Effector memory CD8-positive, alpha-beta T cell (primary cell): ENCODE measurements around the gene SLC50A1.
"Not testable (repeated sequence)": the region's sequence is repeated elsewhere in the genome, so short reads cannot be mapped to it uniquely, and the experiment has no call there.

Source experiments
- ATAC-seq: fragments of 150-1000 bp; cut with Tn5 transposase; replicated peaks from 2 replicates; pipeline ENCODE4 v1.10.0; 2021; ENCODE audit warnings: mild to moderate bottlenecking, moderate library complexity
- DNase-seq, 3 experiments: peaks; one replicate each; pipeline ENCODE4 v3.0.0; 2021
- H3K27ac Mint-ChIP-seq, 2 donors: one replicate each; pipeline ENCODE4 v1.8.0; 2022; ENCODE audit warnings: mild to moderate bottlenecking in 2 of 2, mixed read lengths in 2 of 2, moderate library complexity in 2 of 2
- H3K27me3 Mint-ChIP-seq, 2 donors: one replicate each; pipeline ENCODE4 v1.8.0; 2022; ENCODE audit warnings: mixed read lengths in 2 of 2
- H3K36me3 Mint-ChIP-seq: one replicate; pipeline ENCODE4 v1.8.0; 2022; ENCODE audit warnings: mild to moderate bottlenecking, moderate library complexity, mixed read lengths; ENCODE audit not compliant: insufficient read depth
- H3K4me1 Mint-ChIP-seq, 2 donors: one replicate each; pipeline ENCODE4 v1.8.0; 2022; ENCODE audit warnings: low read depth in 2 of 2, mixed read lengths in 2 of 2
- H3K4me3 Mint-ChIP-seq, 2 donors: one replicate each; pipeline ENCODE4 v1.8.0; 2022; ENCODE audit warnings: mild to moderate bottlenecking in 2 of 2, mixed read lengths in 2 of 2, moderate library complexity in 2 of 2
- H3K9me3 Mint-ChIP-seq, 2 donors: one replicate each; pipeline ENCODE4 v1.8.0; 2022; ENCODE audit warnings: mixed read lengths in 2 of 2

The SLC50A1 gene

DNA sequence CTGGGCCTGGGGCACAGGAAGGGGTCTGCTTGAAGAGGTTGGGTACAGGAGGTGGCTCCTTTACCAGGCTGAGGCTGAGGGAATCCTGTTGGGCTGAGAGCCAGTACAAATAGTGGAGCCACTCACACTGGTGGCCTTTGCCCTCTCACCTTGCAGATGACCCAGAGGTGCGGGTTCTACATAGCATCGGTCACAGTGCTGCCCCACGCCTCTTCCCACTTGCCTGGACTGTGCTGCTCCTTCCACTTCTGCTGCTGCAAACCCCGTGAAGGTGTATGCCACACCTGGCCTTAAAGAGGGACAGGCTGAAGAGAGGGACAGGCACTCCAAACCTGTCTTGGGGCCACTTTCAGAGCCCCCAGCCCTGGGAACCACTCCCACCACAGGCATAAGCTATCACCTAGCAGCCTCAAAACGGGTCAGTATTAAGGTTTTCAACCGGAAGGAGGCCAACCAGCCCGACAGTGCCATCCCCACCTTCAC is 1.8 kb upstream of the SLC50A1 start:
- no peak for DNase-seq
- Mint-ChIP-seq H3K27ac (no peak overlapping the region), H3K9me3 (no peaks in the 10 kb centered on the region), H3K4me1 (peaks cover 27 to 31% of the 10 kb centered on the region in 2 donors), H3K27me3 (peaks cover 8 to 28% of the 10 kb centered on the region in 2 donors), H3K36me3 (peaks cover 18% of the 10 kb centered on the region), H3K4me3 (no peak overlapping the region)
- ATAC-seq, result no peak

GRCh38 chr1:155134322-155134721 is 1.3 kb upstream of the SLC50A1 start:
- H3K27me3 Mint-ChIP-seq, result peaks cover 8 to 23% of the 10 kb centered on the region in 2 donors
- H3K27ac Mint-ChIP-seq, result peak overlapping the region in 1 of 2 donors; percentile 96
- H3K4me1 Mint-ChIP-seq, result peaks cover 28 to 29% of the 10 kb centered on the region in 2 donors
- DNase-seq (no peak), ATAC-seq (no peak)
- H3K4me3 Mint-ChIP-seq, result peak overlapping the region; percentile 88 to 96
- peaks cover 14% of the 10 kb centered on the region for H3K36me3 Mint-ChIP-seq
- no peaks in the 10 kb centered on the region for H3K9me3 Mint-ChIP-seq

DNA sequence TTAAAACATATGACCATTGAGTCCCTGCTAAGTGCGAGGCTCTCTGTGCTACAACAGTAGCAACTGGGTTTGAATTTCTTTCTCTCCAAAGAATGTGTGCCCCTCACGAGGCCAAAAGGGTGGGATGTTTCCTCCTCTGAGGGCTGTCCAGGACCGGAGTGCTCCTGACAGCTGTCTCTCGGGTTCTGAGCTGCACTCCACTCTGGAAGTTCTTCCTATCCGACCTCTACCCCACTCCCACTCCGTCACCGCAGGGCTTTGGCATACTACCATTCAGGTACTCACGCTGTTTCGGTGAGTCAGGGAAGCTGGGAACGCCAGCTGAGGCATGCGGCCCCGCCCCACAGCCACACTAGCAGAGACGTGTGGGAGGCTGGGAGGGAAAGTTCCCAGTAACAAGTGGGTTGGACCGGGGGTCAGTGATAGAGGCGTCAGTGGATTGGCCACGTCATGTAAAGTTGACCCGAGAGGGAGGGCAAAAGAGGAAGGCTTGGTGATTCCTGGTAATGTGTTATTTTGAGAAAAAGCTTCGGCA is 705 bp upstream of the SLC50A1 start:
- peaks cover 14% of the 10 kb centered on the region for H3K36me3 Mint-ChIP-seq
- H3K27ac Mint-ChIP-seq, result peak overlapping the region; percentile 96 to 98
- peak overlapping the region; percentile 88 to 96 for H3K4me3 Mint-ChIP-seq
- no peaks in the 10 kb centered on the region for H3K9me3 Mint-ChIP-seq
- peaks cover 8 to 17% of the 10 kb centered on the region in 2 donors for H3K27me3 Mint-ChIP-seq
- DNase-seq (no peak), ATAC-seq (no peak)
- H3K4me1 Mint-ChIP-seq, result peaks cover 27 to 35% of the 10 kb centered on the region in 2 donors

DNA sequence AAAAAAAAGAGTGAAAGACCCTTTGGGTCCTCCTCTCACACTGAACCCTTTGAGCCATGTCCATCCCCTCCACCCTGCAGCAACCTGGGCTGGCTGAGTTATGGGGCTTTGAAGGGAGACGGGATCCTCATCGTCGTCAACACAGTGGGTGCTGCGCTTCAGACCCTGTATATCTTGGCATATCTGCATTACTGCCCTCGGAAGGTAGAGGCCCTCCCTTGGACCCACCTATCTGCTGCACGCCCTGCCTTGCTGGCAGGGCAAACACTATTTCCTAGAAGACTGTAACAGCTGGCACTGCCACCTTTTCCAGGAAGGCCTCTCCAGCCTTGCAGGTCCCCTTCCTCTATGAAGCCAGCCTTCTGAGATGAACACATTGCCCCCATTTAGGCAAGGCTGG is 1.1 kb downstream of the SLC50A1 start:
- DNase-seq (no peak), ATAC-seq (no peak)
- Mint-ChIP-seq H3K27me3 (no peaks in the 10 kb centered on the region), H3K9me3 (no peaks in the 10 kb centered on the region), H3K4me1 (peaks cover 32 to 40% of the 10 kb centered on the region in 2 donors), H3K27ac (peak overlapping the region; percentile 96 to 98), H3K4me3 (peak overlapping the region; percentile 88 to 96), H3K36me3 (peaks cover 14% of the 10 kb centered on the region)

DNA sequence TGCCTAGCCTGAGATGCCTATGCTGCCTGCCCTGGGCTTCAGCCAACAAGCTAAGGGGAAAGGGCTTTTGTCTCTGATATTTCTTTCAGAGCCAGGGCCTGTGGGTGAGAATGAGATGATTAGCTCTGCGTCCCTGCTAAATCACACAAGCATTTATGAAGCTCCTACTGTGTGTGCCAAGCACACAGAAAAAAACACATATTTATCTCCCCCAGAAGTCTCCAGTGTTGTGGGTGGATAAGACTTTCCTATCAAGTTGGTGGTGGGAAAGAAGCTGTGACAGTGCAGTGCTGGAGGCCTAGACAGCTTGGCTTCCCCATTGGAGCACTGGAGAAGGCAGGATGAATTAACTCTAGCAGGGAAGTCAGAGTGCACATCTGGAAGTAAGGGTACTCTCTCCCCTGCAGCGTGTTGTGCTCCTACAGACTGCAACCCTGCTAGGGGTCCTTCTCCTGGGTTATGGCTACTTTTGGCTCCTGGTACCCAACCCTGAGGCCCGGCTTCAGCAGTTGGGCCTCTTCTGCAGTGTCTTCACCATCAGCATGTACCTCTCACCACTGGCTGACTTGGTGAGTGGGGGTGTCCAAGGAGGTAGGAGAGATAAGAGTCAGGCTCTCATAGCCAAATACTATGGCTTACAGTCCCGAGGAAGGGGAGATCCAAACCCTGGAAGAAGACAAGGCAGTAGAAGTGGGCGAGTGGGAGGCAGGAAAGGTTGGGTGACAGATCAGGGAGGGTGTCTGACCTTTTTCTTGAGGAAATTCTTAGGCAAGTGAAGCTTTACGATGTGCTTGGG is 1.7 kb downstream of the SLC50A1 start:
- H3K27me3 Mint-ChIP-seq, result peaks cover under 1 to 2% of the 10 kb centered on the region in 2 donors

GRCh38 chr1:155139895-155140629 is 4.4 kb downstream of the SLC50A1 start, which contains the start of gene DPM3:
Gene DPM3 (minus strand): TSS chr1:155140531. CDS start chr1:155140240, 291 bp downstream.
- peak; percentile 62 for ATAC-seq
- Mint-ChIP-seq H3K36me3 (peaks cover 12% of the 10 kb centered on the region), H3K4me1 (peaks cover 29 to 36% of the 10 kb centered on the region in 2 donors), H3K27ac (peak within 1 kb of the TSS; percentile 85 to 89), H3K4me3 (peak within 1 kb of the TSS; percentile 83 to 95), H3K9me3 (no peaks in the 10 kb centered on the region), H3K27me3 (peaks cover 5 to 8% of the 10 kb centered on the region in 2 donors)
- peak; percentile 79 to 84 (median 83) for DNase-seq

More for the DNA sequence above, 1.7 kb downstream of the SLC50A1 start:
- Mint-ChIP-seq H3K27ac (peak overlapping the region; percentile 96 to 98), H3K36me3 (peaks cover 14% of the 10 kb centered on the region), H3K9me3 (no peaks in the 10 kb centered on the region), H3K4me3 (peak overlapping the region; percentile 88 to 96), H3K4me1 (peaks cover 32 to 40% of the 10 kb centered on the region in 2 donors)
- ATAC-seq (no peak), DNase-seq (no peak)

- Mint-ChIP-seq H3K4me3 (peak overlapping the region; percentile 83 to 95), H3K27me3 (peaks cover 10 to 14% of the 10 kb centered on the region in 2 donors), H3K36me3 (peaks cover 7% of the 10 kb centered on the region), H3K27ac (peak overlapping the region; percentile 85 to 89), H3K9me3 (no peaks in the 10 kb centered on the region), H3K4me1 (peaks cover 24 to 31% of the 10 kb centered on the region in 2 donors)
- DNase-seq (no peak), ATAC-seq (no peak)
These were observed 4.9 kb downstream of the SLC50A1 start for GRCh38 chr1:155140630-155140953.

- Mint-ChIP-seq H3K36me3 (no peaks in the 10 kb centered on the region), H3K27ac (no peak overlapping the region), H3K9me3 (no peaks in the 10 kb centered on the region), H3K4me3 (no peak overlapping the region), H3K27me3 (peaks cover 19 to 25% of the 10 kb centered on the region in 2 donors), H3K4me1 (peaks cover 21% of the 10 kb centered on the region in 2 donors)
- no peak for ATAC-seq
- no peak for DNase-seq
These were observed 6.1 kb downstream of the SLC50A1 start for GRCh38 chr1:155141749-155142148.

- H3K27me3 Mint-ChIP-seq, result peaks cover 38 to 54% of the 10 kb centered on the region in 2 donors
- H3K9me3 Mint-ChIP-seq, result no peaks in the 10 kb centered on the region
- ATAC-seq (no peak), DNase-seq (no peak)
- H3K4me3 Mint-ChIP-seq, result no peak overlapping the region
- peaks cover 1 to 2% of the 10 kb centered on the region in 2 donors for H3K4me1 Mint-ChIP-seq
- H3K27ac Mint-ChIP-seq, result no peak overlapping the region
- peaks cover 3% of the 10 kb centered on the region for H3K36me3 Mint-ChIP-seq
These were observed 9.8 kb downstream of the SLC50A1 start for GRCh38 chr1:155145491-155145890.

- H3K4me3 Mint-ChIP-seq, ATAC-seq, H3K27ac Mint-ChIP-seq, H3K36me3 Mint-ChIP-seq, DNase-seq, H3K4me1 Mint-ChIP-seq, H3K9me3 Mint-ChIP-seq: not testable (repeated sequence)
- H3K27me3 Mint-ChIP-seq, result peaks cover 12 to 14% of the 10 kb centered on the region in 2 donors
These were observed 20.5 kb downstream of the SLC50A1 start for GRCh38 chr1:155155996-155156643.

DNA sequence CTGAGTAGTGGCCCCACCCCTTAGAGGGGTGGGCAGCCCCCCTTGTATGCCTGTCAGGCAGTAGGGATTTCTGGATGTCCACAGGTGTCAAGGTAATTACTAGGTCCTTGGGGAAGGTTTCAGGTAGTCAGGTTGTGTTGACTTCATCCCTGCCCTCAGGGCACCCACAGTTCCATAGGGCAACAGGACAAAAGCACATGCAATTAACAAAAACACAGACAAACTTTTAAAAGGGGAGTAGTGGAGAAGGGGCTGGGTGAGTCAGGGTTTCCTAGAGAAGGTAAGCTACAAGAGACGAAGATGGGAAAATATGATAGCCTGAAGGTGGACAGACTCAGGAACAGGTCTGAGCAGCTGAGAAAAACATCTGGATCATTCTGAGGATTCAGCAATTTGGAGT is 23.3 kb downstream of the SLC50A1 start:
- Mint-ChIP-seq H3K4me1 (no peaks in the 10 kb centered on the region), H3K27ac (no peak overlapping the region), H3K9me3 (no peaks in the 10 kb centered on the region), H3K4me3 (no peak overlapping the region), H3K27me3 (peaks cover 0 to under 1% of the 10 kb centered on the region in 2 donors), H3K36me3 (no peaks in the 10 kb centered on the region)
- ATAC-seq, result no peak
- no peak for DNase-seq

DNA sequence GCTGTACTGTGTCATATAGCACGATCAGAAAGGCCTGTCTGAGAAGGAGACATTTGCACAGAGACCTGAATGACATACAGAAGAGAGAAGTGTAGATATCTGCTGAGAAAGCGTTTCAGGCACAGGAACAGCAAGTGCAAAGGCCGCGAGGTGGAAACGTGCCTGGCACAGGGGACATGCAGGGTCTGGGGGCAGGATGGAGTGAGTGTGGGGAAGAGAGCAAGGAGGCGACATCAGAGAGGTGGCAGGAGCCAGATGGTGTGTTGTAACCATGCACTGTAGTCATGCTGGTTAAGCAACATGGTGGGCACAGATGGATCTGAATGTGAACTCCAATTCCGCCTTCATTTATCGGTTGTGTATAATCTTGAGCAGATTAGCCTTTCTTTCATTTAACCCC is 24.5 kb downstream of the SLC50A1 start:
- H3K4me1 Mint-ChIP-seq, result no peaks in the 10 kb centered on the region
- H3K27me3 Mint-ChIP-seq, result no peaks in the 10 kb centered on the region
- H3K36me3 Mint-ChIP-seq, result peaks cover 4% of the 10 kb centered on the region
- no peaks in the 10 kb centered on the region for H3K9me3 Mint-ChIP-seq
- no peak for DNase-seq
- no peak overlapping the region for H3K27ac Mint-ChIP-seq
- ATAC-seq, result no peak
- H3K4me3 Mint-ChIP-seq, result no peak overlapping the region

DNA sequence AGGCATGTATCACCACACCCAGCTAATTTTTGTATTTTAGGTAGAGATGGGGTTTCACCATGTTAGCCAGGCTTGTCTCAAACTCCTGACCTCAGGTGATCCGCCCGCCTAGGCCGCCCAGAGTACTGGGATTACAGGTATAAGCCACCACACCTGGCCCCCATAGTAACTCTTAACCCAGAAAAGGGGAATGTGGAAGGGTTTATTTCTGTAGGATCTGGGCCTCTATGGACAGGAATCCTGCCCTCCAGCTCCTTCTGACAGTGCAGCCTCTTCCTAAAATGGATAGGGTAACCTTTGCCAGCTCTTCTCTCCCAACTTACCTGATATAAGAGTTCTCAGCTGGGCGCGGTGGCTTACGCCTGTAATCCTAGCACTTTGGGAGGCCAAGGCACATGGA is 27.0 kb downstream of the SLC50A1 start:
- H3K4me1 Mint-ChIP-seq, ATAC-seq, H3K4me3 Mint-ChIP-seq, DNase-seq, H3K9me3 Mint-ChIP-seq, H3K36me3 Mint-ChIP-seq, H3K27me3 Mint-ChIP-seq, H3K27ac Mint-ChIP-seq: not testable (repeated sequence)
